H1 (cell line): ENCODE data around the gene CGB2. TPM values are rescaled to one million over a fixed set of nuclear protein-coding genes. Genes with fewer than 3 reads are reported as not detected.
"Not testable (repeated sequence)": the region's sequence is repeated elsewhere in the genome, so short reads cannot be mapped to it uniquely, and the experiment has no call there.

Source experiments
- CTCF ChIA-PET: fragments of 300-600 bp; sonication (Branson Sonifier 250); formaldehyde crosslinking; loops from one replicate; lab custom pipeline; 2021; ENCODE audit not compliant: partially characterized antibody; lab: Charles Lee
- POLR2A ChIA-PET: fragments of 300-600 bp; sonication (Branson Sonifier 250); formaldehyde crosslinking; loops from one replicate; lab custom pipeline; 2021; ENCODE audit warnings: inconsistent platforms; ENCODE audit not compliant: partially characterized antibody; lab: Charles Lee
- DNase-seq, 2 experiments: peaks; one replicate each; pipeline versions ENCODE4 v3.0.0 to v3.0.0-alpha.2; 2010 to 2022; ENCODE audit warnings: low spot score in 2 of 2, low read depth in 1 of 2, mixed read lengths in 1 of 2
- FAIRE-seq: peaks from 2 replicates; lab custom pipeline; 2011; peaks lifted over from hg19 to GRCh38; lab: Jason Lieb, UNC
- H2AFZ ChIP-seq: 2 replicates; pipeline ENCODE4 v1.8.1; 2012; ENCODE audit warnings: low read length, inconsistent platforms
- H2AK5ac ChIP-seq: 2 replicates; pipeline ENCODE4 v1.6.1; 2013; ENCODE audit warnings: low read depth, low read length
- H2BK120ac ChIP-seq: replicated peaks from 2 replicates; pipeline ENCODE3; 2013; ENCODE audit warnings: low read depth, low read length, inconsistent platforms
- H2BK12ac ChIP-seq: 2 replicates; pipeline ENCODE4 v1.6.1; 2013; ENCODE audit warnings: low read depth, low read length
- H2BK15ac ChIP-seq: 2 replicates; pipeline ENCODE4 v1.6.1; 2013; ENCODE audit warnings: low read length
- H2BK20ac ChIP-seq: 2 replicates; pipeline ENCODE4 v1.6.1; 2013; ENCODE audit warnings: low read length
- H2BK5ac ChIP-seq: 2 replicates; pipeline ENCODE4 v1.6.1; 2013; ENCODE audit warnings: low read depth, low read length
- H3K14ac ChIP-seq: 2 replicates; pipeline ENCODE4 v1.6.1; 2013; ENCODE audit warnings: inconsistent platforms; ENCODE audit not compliant: insufficient read length
- H3K18ac ChIP-seq: 2 replicates; pipeline ENCODE4 v1.6.1; 2013; ENCODE audit warnings: low read length; ENCODE audit errors: extremely low read depth
- H3K23ac ChIP-seq: 2 replicates; pipeline ENCODE4 v1.6.1; 2013; ENCODE audit warnings: inconsistent platforms; ENCODE audit not compliant: insufficient read length
- H3K23me2 ChIP-seq: 2 replicates; pipeline ENCODE4 v1.6.1; 2013; ENCODE audit warnings: low read depth, low read length
- H3K27ac ChIP-seq: 2 replicates; pipeline ENCODE4 v1.6.1; 2011; ENCODE audit warnings: low read depth, low read length, inconsistent platforms
- H3K27me3 ChIP-seq, 4 experiments: replicated peaks in 1 of 4; 1 replicate in 1 of 4; 2 replicates in 3 of 4; pipeline versions ENCODE4 v1.6.1 to v1.8.1; 2011 to 2013; ENCODE audit warnings: low read length in 3 of 4, mild to moderate bottlenecking in 3 of 4, inconsistent platforms in 2 of 4, mixed read lengths in 2 of 4, moderate library complexity in 1 of 4; ENCODE audit not compliant: control insufficient read depth in 3 of 4, insufficient read depth in 3 of 4; ENCODE audit errors: extremely low read depth in 1 of 4
- H3K36me3 ChIP-seq, 4 experiments: 2 replicates each; pipeline versions ENCODE4 v1.6.1 to v1.8.1; 2011 to 2013; ENCODE audit warnings: mild to moderate bottlenecking in 4 of 4, low read length in 3 of 4, moderate library complexity in 2 of 4, control low read depth in 1 of 4, inconsistent platforms in 1 of 4; ENCODE audit not compliant: insufficient read depth in 4 of 4, control insufficient read depth in 2 of 4
- H3K4ac ChIP-seq: replicated peaks from 2 replicates; pipeline ENCODE3; 2013; ENCODE audit warnings: low read length, low read depth, mixed read lengths, inconsistent platforms; ENCODE audit not compliant: insufficient read length
- H3K4me1 ChIP-seq, 4 experiments: replicated peaks in 1 of 4; 1 replicate in 1 of 4; 2 replicates in 3 of 4; pipeline versions ENCODE4 v1.6.1 to v1.8.1; 2011 to 2013; ENCODE audit warnings: low read length in 3 of 4, inconsistent platforms in 2 of 4, mixed read lengths in 1 of 4; ENCODE audit not compliant: insufficient read depth in 4 of 4, control insufficient read depth in 3 of 4
- H3K4me2 ChIP-seq, 2 experiments: 2 replicates each; pipeline versions ENCODE4 v1.6.1 to v1.8.1; 2011 to 2013; ENCODE audit warnings: low read depth in 2 of 2, low read length in 2 of 2, control low read depth in 1 of 2, inconsistent platforms in 1 of 2, mild to moderate bottlenecking in 1 of 2; ENCODE audit not compliant: insufficient read depth in 1 of 2
- H3K4me3 ChIP-seq, 4 experiments: fragments of 200-600, 300-600 bp in 1 of 4; sonication (generic), shearing (Covaris generic), sonication (Bioruptor Twin) in 1 of 4; 2 replicates each; pipeline versions ENCODE4 v1.5.1 to v1.8.1; 2011 to 2016; ENCODE audit warnings: low read length in 4 of 4, low read depth in 3 of 4, control low read depth in 2 of 4, inconsistent platforms in 2 of 4, mild to moderate bottlenecking in 2 of 4, mixed read lengths in 1 of 4, moderate library complexity in 1 of 4; ENCODE audit not compliant: insufficient read depth in 2 of 4; ENCODE audit errors: extremely low read depth in 1 of 4
- H3K56ac ChIP-seq: replicated peaks from 2 replicates; pipeline ENCODE3; 2013; ENCODE audit warnings: low read depth, mild to moderate bottlenecking, mixed read lengths, low read length, inconsistent platforms; ENCODE audit not compliant: insufficient read length
- H3K79me1 ChIP-seq: 2 replicates; pipeline ENCODE4 v1.6.1; 2013; ENCODE audit warnings: low read depth, low read length, control low read depth
- H3K79me2 ChIP-seq, 2 experiments: 2 replicates each; pipeline versions ENCODE4 v1.6.1 to v1.8.1; 2012 to 2013; ENCODE audit warnings: low read length in 2 of 2, mild to moderate bottlenecking in 2 of 2, inconsistent platforms in 1 of 2; ENCODE audit not compliant: insufficient read depth in 2 of 2, control insufficient read depth in 1 of 2
- H3K9ac ChIP-seq, 4 experiments: replicated peaks in 1 of 4; 1 replicate in 1 of 4; 2 replicates in 3 of 4; pipeline versions ENCODE4 v1.6.1 to v1.8.1; 2011 to 2013; ENCODE audit warnings: low read depth in 3 of 4, low read length in 3 of 4, control low read depth in 2 of 4, mild to moderate bottlenecking in 2 of 4, moderate library complexity in 2 of 4, inconsistent platforms in 1 of 4; ENCODE audit errors: extremely low read depth in 1 of 4
- H3K9me3 ChIP-seq, 2 experiments: 2 replicates each; pipeline versions ENCODE4 v1.6.1 to v1.8.1; 2012 to 2013; ENCODE audit warnings: mild to moderate bottlenecking in 2 of 2, moderate library complexity in 2 of 2, control low read depth in 1 of 2, inconsistent platforms in 1 of 2, low read depth in 1 of 2, low read length in 1 of 2, mixed read lengths in 1 of 2; ENCODE audit not compliant: insufficient read depth in 2 of 2
- H4K20me1 ChIP-seq, 2 experiments: replicated peaks in 1 of 2; 2 replicates each; pipeline versions ENCODE3 to v1.8.1; 2011 to 2013; ENCODE audit warnings: inconsistent platforms in 2 of 2, low read length in 2 of 2, mild to moderate bottlenecking in 1 of 2; ENCODE audit not compliant: insufficient read depth in 2 of 2, control insufficient read depth in 1 of 2
- H4K5ac ChIP-seq: 2 replicates; pipeline ENCODE4 v1.6.1; 2013; ENCODE audit warnings: low read length, low read depth, mixed read lengths, inconsistent platforms; ENCODE audit not compliant: insufficient read length
- H4K8ac ChIP-seq: 2 replicates; pipeline ENCODE4 v1.8.0; 2013; ENCODE audit warnings: mild to moderate bottlenecking, moderate library complexity, low read length, inconsistent platforms; ENCODE audit not compliant: insufficient read depth; ENCODE audit errors: extremely low read depth
- H4K91ac ChIP-seq: replicated peaks from 2 replicates; pipeline ENCODE3; 2013; ENCODE audit warnings: low read length, mixed read lengths, inconsistent platforms; ENCODE audit not compliant: insufficient read length
- WGBS, 2 experiments: shearing (Covaris generic) in 1 of 2; methylation state at CpG; one replicate each; pipeline versions ENCODE4 v1.1.6 to v1.1.7; 2013 to 2015; ENCODE audit warnings: low lambda C conversion rate in 2 of 2, mixed read lengths in 2 of 2, inconsistent platforms in 1 of 2, low coverage in 1 of 2, missing lambda C conversion rate in 1 of 2; ENCODE audit not compliant: insufficient replicate concordance in 2 of 2, insufficient coverage in 1 of 2, insufficient read length in 1 of 2; ENCODE audit errors: extremely low coverage in 1 of 2, missing lambda C conversion rate in 1 of 2; 5-methylcytosine and 5-hydroxymethylcytosine counted together
- polyA plus RNA-seq, 7 experiments: library from polyadenylated mRNA; depleted of rRNA in 3 of 7; stranded (reverse) in 5 of 7; unstranded in 2 of 7; fragments of >200 nt in 5 of 7; fragments of 200-250 nt in 2 of 7; gene quantifications; 1 replicate in 5 of 7; 2 replicates in 1 of 7; 4 replicates in 1 of 7; pipeline versions ENCODE4 v1.2.1 to v1.2.3, GENCODE V29; 2011 to 2013; ENCODE audit warnings: missing spikeins in 2 of 7, mixed read lengths in 2 of 7
- total RNA-seq: library from RNA; stranded (reverse); fragmentation: NEBNext Ultra II Directional; extraction: Animal tissue kit (Norgen Biotek cat#: 25700); gene quantifications from 2 replicates; pipeline ENCODE4 v1.2.1, GENCODE V29; 2021

Gene CGB2
- total and polyA plus RNA-seq, 2 of the 8 experiments (the other 6 are each of a cell fraction or from before 2014, with no cell fraction given): 0.71 to 3.2 TPM

GRCh38 chr19:49025599-49025998, 6.1 kb upstream of the CGB2 start:
- H3K79me2 ChIP-seq, H3K4me2 ChIP-seq, H4K91ac ChIP-seq, H3K23me2 ChIP-seq, H3K9ac ChIP-seq, H3K4me1 ChIP-seq, H3K9me3 ChIP-seq, H4K8ac ChIP-seq, FAIRE-seq, POLR2A ChIA-PET, H2AK5ac ChIP-seq, H3K56ac ChIP-seq, H3K14ac ChIP-seq, H2BK15ac ChIP-seq, H3K4ac ChIP-seq, H2AFZ ChIP-seq, H3K27ac ChIP-seq, H4K20me1 ChIP-seq, H3K18ac ChIP-seq, CTCF ChIA-PET, DNase-seq, H2BK12ac ChIP-seq, H2BK20ac ChIP-seq, H3K79me1 ChIP-seq, H3K4me3 ChIP-seq, H2BK120ac ChIP-seq, H3K27me3 ChIP-seq, H4K5ac ChIP-seq, H2BK5ac ChIP-seq, H3K23ac ChIP-seq, H3K36me3 ChIP-seq: not testable (repeated sequence)
- 88% methylated on average over 22 of the region's 23 CpGs; no CpG with 5 or more reads in 1 of the 2 experiments for WGBS, 2 experiments

- H2BK5ac ChIP-seq, FAIRE-seq, H3K4me1 ChIP-seq, H3K23me2 ChIP-seq, H3K4me2 ChIP-seq, H2AK5ac ChIP-seq, H3K79me2 ChIP-seq, DNase-seq, H3K14ac ChIP-seq, H3K9me3 ChIP-seq, H3K18ac ChIP-seq, H4K5ac ChIP-seq, H3K56ac ChIP-seq, H3K27me3 ChIP-seq, H3K23ac ChIP-seq, H4K91ac ChIP-seq, H3K27ac ChIP-seq, H2BK15ac ChIP-seq, H3K79me1 ChIP-seq, H2BK12ac ChIP-seq, H3K9ac ChIP-seq, H3K4ac ChIP-seq, H2BK20ac ChIP-seq, H4K8ac ChIP-seq, H3K36me3 ChIP-seq, H2AFZ ChIP-seq, H2BK120ac ChIP-seq, H4K20me1 ChIP-seq, H3K4me3 ChIP-seq: not testable (repeated sequence)
- 92% methylated on average over 2 of the region's 9 CpGs; no CpG with 5 or more reads in 1 of the 2 experiments for WGBS, 2 experiments
- ChIA-PET POLR2A (interaction anchor here (0.6 kb wide), 1 partner anchor 31 kb away, joined by 3 read pairs; no protein-coding TSS in a partner anchor), CTCF (interaction anchor here (1.4 to 1.5 kb wide), 2 partner anchors 29 to 32 kb away, joined by 3 to 8 read pairs; no protein-coding TSS in a partner anchor)
These were observed 3.0 kb upstream of the CGB2 start for GRCh38 chr19:49028686-49029085.
